ENCODE results near the gene MPL.
"Not testable (repeated sequence)": the region's sequence is repeated elsewhere in the genome, so short reads cannot be mapped to it uniquely, and the experiment has no call there.

The MPL gene

GRCh38 chr1:43373066-43373940 lies 35.7 kb downstream of the MPL start:
- FAIRE-seq (peak; percentile 86), DNase-seq (ENCODE audit: low spot score) (peak; percentile 68)

- FAIRE-seq: no peak
- no peak for DNase-seq (ENCODE audit: low spot score)
These were observed 39.2 kb downstream of the MPL start for GRCh38 chr1:43376723-43377235.

GRCh38 chr1:43377831-43378230 lies 40.2 kb downstream of the MPL start:
- FAIRE-seq (no peak), DNase-seq (ENCODE audit: low spot score) (no peak)

GRCh38 chr1:43379476-43379875 lies 41.9 kb downstream of the MPL start:
- DNase-seq (ENCODE audit: low spot score): no peak
- FAIRE-seq: no peak

- FAIRE-seq (no peak), DNase-seq (ENCODE audit: low spot score) (no peak)
These were observed 44.0 kb downstream of the MPL start for GRCh38 chr1:43381612-43382011.

GRCh38 chr1:43382027-43382779 lies 44.6 kb downstream of the MPL start:
- FAIRE-seq (no peak), DNase-seq (ENCODE audit: low spot score) (no peak)

- FAIRE-seq: no peak
These were observed 45.8 kb downstream of the MPL start for GRCh38 chr1:43383449-43383848.

GRCh38 chr1:43386676-43387075 lies 49.1 kb downstream of the MPL start:
- no peak for FAIRE-seq

More at GRCh38 chr1:43383449-43383848, 45.8 kb downstream of the MPL start:
- no peak for DNase-seq (ENCODE audit: low spot score)

GRCh38 chr1:43387976-43388599 lies 50.5 kb downstream of the MPL start:
- FAIRE-seq (no peak), DNase-seq (ENCODE audit: low spot score) (no peak)

More at GRCh38 chr1:43386676-43387075, 49.1 kb downstream of the MPL start:
- DNase-seq (ENCODE audit: low spot score): no peak

GRCh38 chr1:43388613-43389012 lies 51.0 kb downstream of the MPL start:
- DNase-seq (ENCODE audit: low spot score): no peak
- FAIRE-seq: no peak

- DNase-seq (ENCODE audit: low spot score) (peak; percentile 88), FAIRE-seq (peak; percentile 62)
These were observed 52.0 kb downstream of the MPL start, which contains the start of the genes MED8 and SZT2 for GRCh38 chr1:43389326-43390313. MED8 (minus strand) TSS chr1:43389800; CDS start chr1:43389764, 36 bp downstream. SZT2 (plus strand) TSS chr1:43389899; CDS start chr1:43389969, 70 bp downstream.

- DNase-seq (ENCODE audit: low spot score) (no peak), FAIRE-seq (no peak)
These were observed 55.1 kb downstream of the MPL start for GRCh38 chr1:43392702-43393101.

GRCh38 chr1:43395523-43395922 lies 57.9 kb downstream of the MPL start:
- no peak for FAIRE-seq

GRCh38 chr1:43396059-43396458 lies 58.4 kb downstream of the MPL start:
- no peak for FAIRE-seq
- DNase-seq (ENCODE audit: low spot score): no peak

More at GRCh38 chr1:43395523-43395922, 57.9 kb downstream of the MPL start:
- DNase-seq (ENCODE audit: low spot score): no peak

- FAIRE-seq (no peak), DNase-seq (ENCODE audit: low spot score) (no peak)
These were observed 60.6 kb downstream of the MPL start for GRCh38 chr1:43398227-43398626.

GRCh38 chr1:43400441-43400840 lies 62.8 kb downstream of the MPL start:
- FAIRE-seq; DNase-seq (ENCODE audit: low spot score): not testable (repeated sequence)

- no peak for FAIRE-seq
These were observed 64.7 kb downstream of the MPL start for GRCh38 chr1:43402089-43402865.

More at GRCh38 chr1:43402089-43402865, 64.7 kb downstream of the MPL start:
- DNase-seq (ENCODE audit: low spot score): no peak
